RWPE1 (cell line): ENCODE data around the gene SMYD3.

ENCODE experiments used
- CTCF ChIA-PET: fragments of 350-600 bp; sonication (Branson Sonifier 250); formaldehyde crosslinking; extraction: SDS; loops from one replicate; lab custom pipeline; 2021; lab: Yijun Ruan, JAX
- POLR2A ChIA-PET: fragments of 400-600 bp; formaldehyde crosslinking; extraction: SDS; loops from one replicate; lab custom pipeline; 2020; ENCODE audit warnings: antibody characterized with exemption; ENCODE audit not compliant: low non-redundant PET; lab: Yijun Ruan, JAX
- DNase-seq: peaks from one replicate; pipeline ENCODE4 v3.0.0; 2012; ENCODE audit warnings: low spot score
- H3K27ac ChIP-seq: fragments of 450-650 bp; 2 replicates; pipeline ENCODE4 v1.5.1; 2017
- CTCF ChIP-seq: fragments of 450-650 bp; conservative IDR thresholded peaks from 2 replicates; pipeline ENCODE4 v1.5.1; 2017; ENCODE audit warnings: low read depth, mild to moderate bottlenecking

Gene SMYD3

GRCh38 chr1:246165826-246166709 lies 341.0 kb downstream of the SMYD3 start:
- no peak for TF ChIP-seq CTCF
- peak; percentile 37 for DNase-seq
- no peak overlapping the region for H3K27ac ChIP-seq
- POLR2A ChIA-PET = no interaction called here
- CTCF ChIA-PET = interaction anchor here (0.6 kb wide), 2 partner anchors 102 to 182 kb away, joined by 3 read pairs; no protein-coding TSS in a partner anchor

DNA sequence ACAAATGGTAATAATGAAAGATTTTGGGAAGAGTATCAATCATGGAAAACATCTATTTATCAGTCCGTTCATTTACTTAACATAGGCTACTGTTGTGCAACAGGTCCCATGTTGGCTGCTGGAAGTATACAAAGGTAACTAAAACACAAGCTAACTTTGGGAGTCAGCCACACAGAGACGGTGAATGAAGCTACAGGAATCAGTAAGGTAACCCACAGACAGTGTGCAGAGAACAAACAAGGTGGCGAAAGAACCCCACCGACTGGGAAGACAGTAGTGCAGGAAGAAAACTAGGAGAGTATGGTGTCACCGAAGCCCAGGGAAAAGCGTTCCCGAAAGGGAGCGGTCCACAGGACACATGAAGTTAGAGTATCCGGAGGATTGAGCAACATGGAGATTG lies 342.3 kb downstream of the SMYD3 start:
- no peak for DNase-seq
- TF ChIP-seq CTCF = no peak
- H3K27ac ChIP-seq = no peak overlapping the region
- ChIA-PET POLR2A (no interaction called here), CTCF (no interaction called here)

DNA sequence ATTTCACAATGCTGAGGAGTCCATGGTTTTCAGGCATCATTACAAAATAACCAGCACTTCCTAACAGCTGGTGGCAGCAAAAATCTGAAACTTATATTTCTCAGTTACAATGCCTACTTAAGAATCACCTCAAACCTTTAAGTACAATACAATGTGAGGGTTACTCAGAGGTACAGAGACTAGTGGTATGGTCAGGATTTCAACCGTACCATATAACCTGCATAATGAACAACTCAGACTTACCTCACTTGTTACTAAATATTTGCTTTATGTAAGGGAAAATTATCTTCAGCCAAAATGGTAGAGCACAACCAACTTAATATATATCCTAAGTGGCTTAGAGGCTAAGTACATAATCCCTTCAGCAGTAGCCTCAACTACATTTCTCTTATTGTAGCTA lies 344.5 kb downstream of the SMYD3 start:
- CTCF ChIA-PET = no interaction called here
- TF ChIP-seq CTCF = no peak
- DNase-seq = no peak
- H3K27ac ChIP-seq = no peak overlapping the region
- POLR2A ChIA-PET = no interaction called here

- peak; percentile 53 for DNase-seq
- ChIA-PET CTCF (no interaction called here), POLR2A (no interaction called here)
- TF ChIP-seq CTCF = no peak
- no peak overlapping the region for H3K27ac ChIP-seq
Measured at GRCh38 chr1:246161626-246162025, 345.5 kb downstream of the SMYD3 start.

DNA sequence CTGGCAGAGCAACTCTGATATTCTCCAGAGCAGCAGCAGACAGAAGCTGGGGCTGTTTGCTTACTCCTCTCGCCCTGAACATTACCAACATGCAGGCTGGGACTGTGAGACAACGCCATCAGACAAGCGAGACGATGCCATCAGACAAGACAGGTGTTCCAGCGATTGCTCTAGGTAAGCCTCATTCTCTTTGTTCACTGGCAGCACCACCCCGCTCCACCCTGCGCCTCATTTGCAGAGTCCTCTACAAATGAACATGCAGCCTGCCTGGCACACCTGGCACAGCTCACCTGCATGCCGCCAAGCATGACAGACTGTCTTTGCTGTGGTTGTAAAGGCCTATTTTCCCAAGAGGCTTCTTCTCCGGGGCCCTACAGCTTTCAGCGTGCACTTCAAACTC lies 346.2 kb downstream of the SMYD3 start:
- no peak overlapping the region for H3K27ac ChIP-seq
- ChIA-PET CTCF (no interaction called here), POLR2A (no interaction called here)
- no peak for DNase-seq
- TF ChIP-seq CTCF = no peak

GRCh38 chr1:246160374-246160773 lies 346.7 kb downstream of the SMYD3 start:
- POLR2A ChIA-PET = no interaction called here
- no peak overlapping the region for H3K27ac ChIP-seq
- CTCF ChIA-PET = interaction anchor here (0.6 to 0.7 kb wide), 2 partner anchors 31 to 1172 kb away, joined by 3 read pairs; no protein-coding TSS in a partner anchor
- TF ChIP-seq CTCF = no peak
- no peak for DNase-seq
